ENCODE data around the gene DGKQ.

GRCh38 chr4:946517-947471, 26.6 kb downstream of the DGKQ start:
- TF ChIP-seq CTCF (IDR thresholded peaks at IDR 0.05), result no peak
- TF ChIP-seq POLR2A (IDR thresholded peaks at IDR 0.05), result no peak
